Measurements from ENCODE around the gene SUOX.
"Not testable (repeated sequence)": the region's sequence is repeated elsewhere in the genome, so short reads cannot be mapped to it uniquely, and the experiment has no call there.

SUOX gene

GRCh38 chr12:55996715-55997534, at the start of gene SUOX:
Gene SUOX (plus strand): TSS chr12:55997276. CDS start chr12:56002222, 4,946 bp downstream.
- peak; percentile 96 to 98 for DNase-seq

DNA sequence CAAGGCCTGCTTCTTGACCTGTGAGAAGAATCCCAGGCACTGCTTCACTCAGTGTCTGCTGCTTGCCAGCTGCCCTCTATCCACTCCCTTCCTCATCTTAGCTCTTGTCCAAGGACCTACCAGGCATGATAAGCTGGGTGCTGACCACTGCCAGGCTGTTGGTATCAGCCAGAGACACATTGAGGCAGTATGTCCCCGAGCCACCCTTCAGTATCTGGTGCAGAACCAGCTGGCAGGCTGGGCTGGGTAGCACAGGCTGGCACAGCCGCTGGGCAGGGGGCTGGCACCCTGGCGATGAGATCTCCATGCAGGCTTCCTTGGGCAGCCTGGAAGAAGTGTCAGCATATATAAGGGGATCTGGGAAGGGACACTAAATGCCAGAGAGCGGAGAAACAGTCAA, 41.7 kb upstream of the SUOX start:
- no peak for DNase-seq

DNA sequence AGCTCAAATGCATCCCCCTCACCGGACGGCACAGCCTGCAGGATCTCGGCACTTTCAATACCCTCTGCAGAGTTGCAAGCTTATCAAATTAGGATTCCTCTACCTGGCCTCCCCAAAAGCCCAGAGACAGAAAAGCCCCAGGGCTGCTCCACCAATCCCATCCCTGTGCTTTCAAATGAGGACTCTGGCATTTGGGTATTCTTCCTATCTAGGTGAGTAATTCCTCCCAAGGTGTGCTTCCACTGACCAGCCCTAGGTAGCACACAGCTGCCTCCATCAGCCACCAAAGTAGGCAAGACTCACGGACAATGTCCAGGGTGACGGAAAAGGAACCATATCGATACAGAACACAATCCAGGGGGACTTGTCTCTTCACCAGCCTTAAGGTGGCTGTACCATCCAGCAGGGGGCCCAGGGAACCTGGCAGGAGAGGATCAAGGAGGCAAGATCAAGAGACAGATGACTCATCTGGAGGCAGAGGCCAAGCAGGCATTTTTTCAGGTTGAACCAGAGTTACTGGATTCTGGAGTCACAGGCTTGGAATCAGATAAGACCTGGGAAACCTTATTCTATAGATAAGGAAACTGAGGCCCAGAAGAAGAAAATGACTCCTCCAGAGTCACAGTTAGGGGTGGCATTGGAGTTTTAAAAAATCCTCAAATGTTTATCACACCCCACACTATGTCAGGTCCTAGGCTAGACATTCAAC, 41.1 kb upstream of the SUOX start:
- DNase-seq = peak in 1 of 2 experiments; percentile 2

DNA sequence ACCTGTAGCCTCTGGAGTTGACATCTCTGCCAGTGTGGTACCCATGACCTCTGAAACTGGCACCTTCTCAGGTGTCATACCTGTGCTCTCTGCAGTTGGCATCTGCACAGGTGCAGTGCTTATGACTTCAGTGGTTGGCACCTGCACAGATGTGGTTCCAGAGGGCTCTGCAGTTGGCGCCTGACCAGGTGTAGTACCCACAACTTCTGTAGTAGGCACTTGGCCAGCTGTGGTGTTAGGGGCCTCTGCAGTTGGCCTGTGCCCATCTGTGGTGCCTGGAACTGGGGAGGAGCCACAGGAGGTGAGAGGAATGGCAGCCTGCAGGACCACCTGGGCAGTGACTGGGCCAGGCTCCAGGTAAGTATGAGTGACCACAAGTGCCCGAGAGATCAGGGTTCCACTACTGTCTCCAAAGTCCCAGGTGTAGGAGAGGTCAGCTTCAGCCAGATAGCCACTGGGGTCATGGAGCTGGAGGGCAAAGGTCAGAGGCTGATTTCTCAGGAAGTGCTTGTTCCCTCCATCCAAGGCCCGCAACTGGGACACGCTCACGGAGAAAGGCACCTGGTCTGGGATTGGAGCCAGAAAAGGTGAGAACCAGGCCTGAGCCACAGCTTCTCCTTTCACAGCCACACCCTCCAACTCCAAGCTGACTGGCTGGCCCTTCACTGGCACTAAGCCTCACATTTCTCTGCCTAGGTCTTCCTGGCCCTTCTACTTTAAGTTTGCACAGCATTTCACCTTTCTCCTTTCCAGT, 39.8 kb upstream of the SUOX start:
- DNase-seq = no peak

GRCh38 chr12:55963760-55964159, 33.3 kb upstream of the SUOX start:
- no peak for DNase-seq

- DNase-seq = no peak
Measured at GRCh38 chr12:55965240-55965639, 31.8 kb upstream of the SUOX start.

DNA sequence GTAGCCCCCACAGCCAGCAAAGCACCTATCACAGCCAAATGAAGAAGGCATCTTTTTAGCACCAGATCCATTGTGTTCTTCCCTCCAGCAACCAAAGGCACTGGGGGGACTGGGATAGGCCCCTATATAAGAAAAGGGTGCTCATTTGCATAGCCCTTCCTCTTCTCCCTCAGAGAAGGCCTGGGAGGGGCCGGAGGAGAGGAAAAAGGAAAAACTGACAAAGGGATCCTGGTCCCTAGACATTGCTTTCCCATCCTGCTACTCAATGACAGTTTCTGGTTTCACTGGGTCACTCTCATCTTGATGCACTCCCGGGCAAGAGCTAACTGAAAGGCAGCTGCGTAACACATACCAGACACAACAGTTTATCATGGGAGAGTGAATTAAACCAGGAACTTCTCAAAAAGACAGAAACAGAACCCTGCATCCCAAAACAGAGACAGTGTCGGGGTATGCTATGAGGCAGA, 31.1 kb upstream of the SUOX start, which contains the start of gene PMEL:
Gene PMEL, minus strand, starts transcription at position 102 of the 467 bp plus-strand sequence. Its CDS starts 31 bp downstream, at position 71.
- peak in 1 of 2 experiments; percentile 6 for DNase-seq

DNA sequence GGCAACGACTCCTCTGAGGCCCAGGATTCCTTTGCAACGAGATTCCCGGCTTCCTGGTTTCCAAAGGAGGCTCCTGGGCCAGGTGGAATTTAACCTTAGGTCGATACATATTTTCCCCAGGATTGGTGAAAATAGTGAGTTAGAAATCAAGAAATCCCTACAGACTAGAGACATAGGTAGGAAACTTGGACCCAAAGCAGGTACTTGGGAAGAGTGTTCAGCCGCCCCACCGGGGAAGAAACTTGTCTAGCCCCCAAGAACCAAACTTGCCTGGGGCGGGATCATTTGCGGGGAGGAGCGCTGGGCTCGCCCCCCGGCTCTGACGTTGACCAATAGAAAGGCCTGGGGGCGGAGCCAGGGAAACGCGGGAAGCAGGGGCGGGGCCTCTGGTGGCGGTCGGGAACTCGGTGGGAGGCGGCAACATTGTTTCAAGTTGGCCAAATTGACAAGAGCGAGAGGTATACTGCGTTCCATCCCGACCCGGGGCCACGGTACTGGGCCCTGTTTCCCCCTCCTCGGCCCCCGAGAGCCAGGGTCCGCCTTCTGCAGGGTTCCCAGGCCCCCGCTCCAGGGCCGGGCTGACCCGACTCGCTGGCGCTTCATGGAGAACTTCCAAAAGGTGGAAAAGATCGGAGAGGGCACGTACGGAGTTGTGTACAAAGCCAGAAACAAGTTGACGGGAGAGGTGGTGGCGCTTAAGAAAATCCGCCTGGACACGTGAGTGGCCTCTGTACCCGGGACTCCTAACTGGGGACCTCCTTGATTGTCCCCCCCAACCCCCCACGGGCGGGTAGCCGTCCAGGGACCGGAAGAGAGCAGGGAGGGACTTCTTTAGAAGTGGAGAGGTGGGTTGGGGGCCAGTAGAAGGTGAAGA, 30.4 kb upstream of the SUOX start, which contains the start of gene CDK2:
Gene CDK2, plus strand, starts transcription at position 423 of the 874 bp plus-strand sequence. Its CDS starts 179 bp downstream, at position 602.
- peak; percentile 53 to 81 for DNase-seq

DNA sequence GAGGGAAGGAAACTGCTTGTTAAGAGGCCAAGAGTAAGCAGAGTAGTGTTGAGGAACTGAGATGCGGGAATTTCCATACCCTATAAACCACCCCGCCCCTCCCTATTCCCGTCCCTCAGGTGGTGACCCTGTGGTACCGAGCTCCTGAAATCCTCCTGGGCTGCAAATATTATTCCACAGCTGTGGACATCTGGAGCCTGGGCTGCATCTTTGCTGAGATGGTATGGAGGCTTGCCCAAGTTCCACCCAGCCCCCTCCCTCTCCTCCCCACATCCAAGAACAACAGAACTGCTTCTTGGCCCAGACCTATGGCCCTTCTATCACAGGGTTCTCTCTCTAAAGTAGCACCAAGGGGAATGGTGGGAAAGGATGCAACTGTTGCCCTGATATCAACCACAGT, 27.7 kb upstream of the SUOX start:
- no peak for DNase-seq

DNA sequence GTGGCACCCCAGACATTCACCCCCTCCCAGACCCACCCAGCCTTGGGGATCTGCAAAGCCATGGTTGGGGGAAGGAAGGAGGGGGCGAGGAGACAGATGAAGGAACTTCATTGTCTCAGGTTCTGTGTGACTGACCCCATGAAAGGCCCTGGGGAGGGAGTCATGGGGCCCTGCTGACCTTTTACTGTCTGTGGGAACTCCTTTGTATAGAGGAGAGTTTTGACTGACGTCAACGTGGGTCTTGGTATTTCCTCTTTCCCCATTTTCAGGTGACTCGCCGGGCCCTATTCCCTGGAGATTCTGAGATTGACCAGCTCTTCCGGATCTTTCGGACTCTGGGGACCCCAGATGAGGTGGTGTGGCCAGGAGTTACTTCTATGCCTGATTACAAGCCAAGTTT, 26.3 kb upstream of the SUOX start:
- no peak for DNase-seq

GRCh38 chr12:55972042-55972441, 25.0 kb upstream of the SUOX start:
- DNase-seq = no peak

DNA sequence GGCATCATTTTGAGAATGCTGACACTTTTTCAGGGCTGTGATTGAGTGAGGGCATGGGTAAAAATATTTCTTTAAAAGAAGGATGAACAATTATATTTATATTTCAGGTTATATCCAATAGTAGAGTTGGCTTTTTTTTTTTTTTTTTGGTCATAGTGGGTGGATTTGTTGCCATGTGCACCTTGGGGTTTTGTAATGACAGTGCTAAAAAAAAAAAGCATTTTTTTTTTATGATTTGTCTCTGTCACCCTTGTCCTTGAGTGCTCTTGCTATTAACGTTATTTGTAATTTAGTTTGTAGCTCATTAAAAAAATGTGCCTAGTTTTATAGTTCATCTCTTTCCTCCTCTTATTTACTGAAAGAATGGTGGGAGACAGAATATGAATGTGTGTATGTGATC, 24.6 kb upstream of the SUOX start:
- DNase-seq = no peak

- no peak for DNase-seq
Measured at GRCh38 chr12:55972911-55973598, 24.0 kb upstream of the SUOX start.

- peak; percentile 99 to 100 for DNase-seq
Measured at GRCh38 chr12:55973599-55974307, 23.3 kb upstream of the SUOX start, which contains the start of gene RAB5B. Gene RAB5B (plus strand): TSS chr12:55974078. CDS start chr12:55986961, 12,883 bp downstream.

- DNase-seq = peak in 1 of 2 experiments; percentile 29
Measured at GRCh38 chr12:55974308-55974730, 22.8 kb upstream of the SUOX start.

GRCh38 chr12:55978393-55978792, 18.7 kb upstream of the SUOX start:
- DNase-seq = no peak

- no peak for DNase-seq
Measured at GRCh38 chr12:55979069-55979468, 18.0 kb upstream of the SUOX start.

DNA sequence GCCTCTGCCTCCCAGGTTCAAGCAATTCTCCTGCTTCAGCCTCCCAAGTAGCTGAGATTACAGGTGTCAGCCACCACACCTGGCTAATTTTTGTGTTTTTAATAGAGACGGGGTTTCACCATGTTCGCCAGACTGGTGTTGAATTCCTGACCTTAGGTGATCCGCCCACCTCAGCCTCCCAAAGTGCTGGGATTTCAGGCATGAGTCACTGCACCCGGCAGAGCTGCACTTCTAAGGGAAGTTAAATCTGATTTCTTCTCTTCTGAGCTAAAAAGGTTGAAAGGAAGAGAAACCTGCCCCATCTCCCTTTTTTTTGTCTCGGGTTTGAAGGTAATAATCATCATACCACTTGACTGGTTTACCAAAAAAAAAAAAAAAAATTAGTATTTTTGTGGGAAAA, 15.2 kb upstream of the SUOX start:
- not testable (repeated sequence) for DNase-seq

GRCh38 chr12:55982319-55982936, 14.6 kb upstream of the SUOX start:
- no peak for DNase-seq

- DNase-seq = no peak
Measured at GRCh38 chr12:55983232-55983842, 13.7 kb upstream of the SUOX start.
